ENCODE data around the gene RAB3B.
"Not testable (repeated sequence)": the region's sequence is repeated elsewhere in the genome, so short reads cannot be mapped to it uniquely, and the experiment has no call there.

DNA sequence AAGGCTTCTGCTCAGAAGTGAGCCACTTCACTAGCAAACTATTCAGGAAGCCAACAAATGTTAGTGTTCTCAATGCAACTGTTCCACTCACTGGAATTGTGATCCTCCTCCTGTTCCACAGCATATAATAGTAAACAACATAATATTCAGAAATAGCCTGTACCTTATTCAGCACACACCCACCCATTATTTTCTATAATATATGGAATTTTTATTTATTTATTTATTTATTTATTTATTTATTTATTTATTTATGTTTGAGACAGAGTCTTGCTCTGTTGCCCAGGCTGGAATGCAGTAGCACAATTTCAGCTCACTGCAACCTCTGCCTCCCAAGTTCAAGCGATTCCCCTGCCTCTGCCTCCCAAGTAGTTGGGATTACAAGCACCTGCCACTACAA, 117.2 kb downstream of the RAB3B start:
- not testable (repeated sequence) for TF ChIP-seq POLR2AphosphoS5, POLR2A, CTCF, EP300 (IDR thresholded peaks at IDR 0.05)

Data from upper lobe of left lung (tissue), 4 donors.